ENCODE results near the gene AHCTF1. TPM values are rescaled to one million over a fixed set of nuclear protein-coding genes. Genes with fewer than 3 reads are reported as not detected.

The AHCTF1 gene
- total RNA-seq: 10 to 100 TPM; 26.9 to 38.4 (median 29.5) TPM

- H3K4me3 ChIP-seq (ENCODE audit: low read depth, poor library complexity, severe bottlenecking): peak within 1 kb of the TSS; percentile 94
- 0% methylated on average over 54 to 89 of the region's 90 CpGs for WGBS, 2 donors
- peak; percentile 97 to 99 for DNase-seq (ENCODE audit: low spot score in 2 of 2)
- intact Hi-C loops (cut with DNase I; ENCODE audit: low total_unique reads): no loop called here
- peak in 1 of 2 donors; percentile 49 for TF ChIP-seq POLR2A (IDR thresholded peaks at IDR 0.05)
- TF ChIP-seq CTCF (IDR thresholded peaks at IDR 0.05): no peak
These were observed at the start of gene AHCTF1 for GRCh38 chr1:246931549-246932365. AHCTF1 (minus strand) TSS chr1:246931948; CDS start chr1:246918370, 13,578 bp downstream.

GRCh38 chr1:246978785-246979184 lies 47.0 kb upstream of the AHCTF1 start:
- intact Hi-C loops (cut with DNase I; ENCODE audit: low total_unique reads): no loop called here
- WGBS, 2 donors: 95 to 96% methylated on average over 6 of the region's 6 CpGs
- H3K4me3 ChIP-seq (ENCODE audit: low read depth, poor library complexity, severe bottlenecking): no peak overlapping the region
- no peak for TF ChIP-seq POLR2A (IDR thresholded peaks at IDR 0.05)
- DNase-seq (ENCODE audit: low spot score in 2 of 2): no peak

GRCh38 chr1:246978281-246978680 lies 46.5 kb upstream of the AHCTF1 start:
- WGBS, 2 donors: 91 to 100% methylated on average over 2 of the region's 2 CpGs
- H3K4me3 ChIP-seq (ENCODE audit: low read depth, poor library complexity, severe bottlenecking): no peak overlapping the region
- intact Hi-C loops (cut with DNase I; ENCODE audit: low total_unique reads): no loop called here
- no peak for DNase-seq (ENCODE audit: low spot score in 2 of 2)
- TF ChIP-seq CTCF (IDR thresholded peaks at IDR 0.05) (no peak), POLR2A (IDR thresholded peaks at IDR 0.05) (no peak)

- intact Hi-C loops (cut with DNase I; ENCODE audit: low total_unique reads): no loop called here
- H3K4me3 ChIP-seq (ENCODE audit: low read depth, poor library complexity, severe bottlenecking): no peak overlapping the region
- no peak for DNase-seq (ENCODE audit: low spot score in 2 of 2)
- 95 to 97% methylated on average over 7 of the region's 7 CpGs for WGBS, 2 donors
- TF ChIP-seq CTCF (IDR thresholded peaks at IDR 0.05) (no peak), POLR2A (IDR thresholded peaks at IDR 0.05) (no peak)
These were observed 40.2 kb upstream of the AHCTF1 start for GRCh38 chr1:246971969-246972368.

- WGBS, 2 donors: 77 to 82% methylated on average over 12 of the region's 12 CpGs
- intact Hi-C loops (cut with DNase I; ENCODE audit: low total_unique reads): no loop called here
- peak in 1 of 2 donors; percentile 87 for DNase-seq (ENCODE audit: low spot score in 2 of 2)
- TF ChIP-seq POLR2A (IDR thresholded peaks at IDR 0.05) (no peak), CTCF (IDR thresholded peaks at IDR 0.05) (no peak)
- H3K4me3 ChIP-seq (ENCODE audit: low read depth, poor library complexity, severe bottlenecking): no peak overlapping the region
These were observed 39.5 kb upstream of the AHCTF1 start for GRCh38 chr1:246971090-246971721.

- no peak overlapping the region for H3K4me3 ChIP-seq (ENCODE audit: low read depth, poor library complexity, severe bottlenecking)
- TF ChIP-seq CTCF (IDR thresholded peaks at IDR 0.05) (no peak), POLR2A (IDR thresholded peaks at IDR 0.05) (no peak)
- no peak for DNase-seq (ENCODE audit: low spot score in 2 of 2)
- intact Hi-C loops (cut with DNase I; ENCODE audit: low total_unique reads): no loop called here
- 80 to 94% methylated on average over 3 of the region's 3 CpGs for WGBS, 2 donors
These were observed 37.9 kb upstream of the AHCTF1 start for GRCh38 chr1:246969621-246970020.
